Upper lobe of right lung (tissue), 1 donor: ENCODE measurements around the gene PDCD4. TPM values are rescaled to one million over a fixed set of nuclear protein-coding genes. Genes with fewer than 3 reads are reported as not detected.
"Not testable (repeated sequence)": the region's sequence is repeated elsewhere in the genome, so short reads cannot be mapped to it uniquely, and the experiment has no call there.

Source experiments
- ATAC-seq: fragments of 200-7000 bp; cut with Tn5 transposase; one replicate; pipeline ENCODE4 v1.9.1; 2020; ENCODE audit warnings: mild to moderate bottlenecking, moderate library complexity
- DNase-seq: peaks from one replicate; pipeline ENCODE4 v3.0.0-alpha.2; 2020
- H3K27ac ChIP-seq: fragments of 200-600 bp; one replicate; pipeline ENCODE4 v1.8.0; 2022
- H3K27me3 ChIP-seq: fragments of 200-600 bp; one replicate; pipeline ENCODE4 v1.8.0; 2022; ENCODE audit warnings: mild to moderate bottlenecking
- H3K36me3 ChIP-seq: fragments of 200-600 bp; one replicate; pipeline ENCODE4 v1.8.0; 2022
- H3K4me1 ChIP-seq: fragments of 200-600 bp; one replicate; pipeline ENCODE4 v1.8.0; 2022
- H3K4me3 ChIP-seq: fragments of 200-600 bp; one replicate; pipeline ENCODE4 v1.8.0; 2022; ENCODE audit warnings: mild to moderate bottlenecking
- H3K9me3 ChIP-seq: fragments of 200-600 bp; one replicate; pipeline ENCODE4 v1.8.0; 2022
- intact Hi-C: fragments of 100-400 bp; cut with DNase I; formaldehyde crosslinking; loops from one replicate; pipeline ENCODE4 v1.11.0; 2022
- total RNA-seq: library from RNA; stranded (reverse); fragmentation: NEBNext Ultra II Directional; extraction: Animal tissue kit (Norgen Biotek cat#: 25700); gene quantifications from one replicate; pipeline ENCODE4 v1.2.1, GENCODE V29; 2021
- TF ChIP-seq, protein P1 (sequence below): fragments of 200-600 bp; IDR thresholded peaks from one replicate; pipeline ENCODE4 v1.8.0; 2022; ENCODE audit warnings: antibody characterized with exemption
- donor health status: DM: no; HTN: yes; CAD: no; lungs with severe emphysema.

Gene PDCD4
- total RNA-seq, 1 donor from 2014 or later = 48.6 TPM

DNA sequence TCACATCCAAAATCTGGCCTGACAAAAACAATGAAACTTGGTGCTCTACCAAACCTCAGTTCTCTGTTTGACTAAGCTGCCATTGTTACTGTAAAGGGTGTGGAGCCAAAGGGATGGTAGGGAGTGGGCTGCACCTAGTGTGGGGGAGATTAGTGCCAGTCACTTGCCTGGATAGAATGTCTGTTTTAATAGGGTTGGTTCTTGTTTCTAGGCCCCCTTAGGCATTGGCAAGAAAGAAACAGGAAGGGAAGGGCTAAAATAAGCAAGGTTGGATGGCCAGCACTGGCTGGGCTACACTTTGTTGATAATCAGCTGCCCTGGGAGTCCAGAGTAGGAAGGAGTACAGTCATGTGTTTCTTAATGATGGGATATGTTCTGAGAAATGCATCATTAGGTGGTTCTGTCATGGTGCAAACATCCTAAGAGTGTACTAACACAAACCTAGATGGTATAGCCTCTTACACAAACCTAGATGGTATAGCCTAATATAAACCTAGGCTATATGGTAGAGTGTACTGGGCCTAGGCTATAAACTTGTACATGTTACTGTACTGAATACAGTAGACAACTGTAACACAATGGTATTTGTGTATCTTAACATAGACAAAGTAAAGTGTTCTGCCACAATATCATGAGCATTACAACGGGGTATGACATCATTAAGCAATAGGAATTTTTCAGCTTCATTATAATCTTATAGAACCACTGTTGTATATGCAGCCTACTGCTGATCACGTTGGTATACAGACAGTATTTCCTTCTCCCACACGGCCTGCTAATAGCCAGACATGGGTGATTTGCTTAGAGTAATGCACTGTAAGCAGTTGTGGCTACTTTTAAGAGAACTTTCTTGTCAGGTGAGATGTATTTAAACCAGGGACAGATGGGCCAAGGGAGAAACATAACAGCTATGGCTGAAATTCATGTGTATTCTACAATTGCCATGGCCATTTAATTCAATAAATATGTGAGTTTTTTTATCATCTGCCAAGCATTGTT is 31.9 kb downstream of the PDCD4 start:
- no peak overlapping the region for H3K27ac ChIP-seq
- intact Hi-C loops = no loop called here

DNA sequence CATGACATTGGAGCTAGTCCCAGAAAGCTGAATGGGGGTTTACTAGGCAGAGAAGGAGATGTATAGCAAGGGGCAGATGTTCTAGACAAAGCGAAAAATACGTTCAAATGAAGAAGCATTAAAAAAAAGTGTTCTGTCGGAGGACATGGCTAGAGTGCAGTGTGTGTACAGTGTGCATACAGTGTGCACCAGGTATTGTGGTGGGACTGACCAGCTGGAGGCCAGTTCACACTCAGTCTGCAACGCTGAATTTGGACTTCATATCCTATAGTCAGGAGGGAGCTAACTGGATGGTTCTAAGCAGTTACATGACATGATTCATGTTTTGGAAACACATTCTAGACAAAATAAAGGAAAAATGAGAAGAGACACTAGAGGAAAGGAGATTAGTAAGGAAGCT is 38.4 kb downstream of the PDCD4 start:
- intact Hi-C loops = no loop called here
- Histone ChIP-seq H3K4me1 (no peaks in the 10 kb centered on the region), H3K36me3 (peaks cover 4% of the 10 kb centered on the region), H3K27ac (no peak overlapping the region), H3K9me3 (no peaks in the 10 kb centered on the region), H3K27me3 (no peaks in the 10 kb centered on the region), H3K4me3 (no peak overlapping the region)
- TF ChIP-seq, protein P1, sequence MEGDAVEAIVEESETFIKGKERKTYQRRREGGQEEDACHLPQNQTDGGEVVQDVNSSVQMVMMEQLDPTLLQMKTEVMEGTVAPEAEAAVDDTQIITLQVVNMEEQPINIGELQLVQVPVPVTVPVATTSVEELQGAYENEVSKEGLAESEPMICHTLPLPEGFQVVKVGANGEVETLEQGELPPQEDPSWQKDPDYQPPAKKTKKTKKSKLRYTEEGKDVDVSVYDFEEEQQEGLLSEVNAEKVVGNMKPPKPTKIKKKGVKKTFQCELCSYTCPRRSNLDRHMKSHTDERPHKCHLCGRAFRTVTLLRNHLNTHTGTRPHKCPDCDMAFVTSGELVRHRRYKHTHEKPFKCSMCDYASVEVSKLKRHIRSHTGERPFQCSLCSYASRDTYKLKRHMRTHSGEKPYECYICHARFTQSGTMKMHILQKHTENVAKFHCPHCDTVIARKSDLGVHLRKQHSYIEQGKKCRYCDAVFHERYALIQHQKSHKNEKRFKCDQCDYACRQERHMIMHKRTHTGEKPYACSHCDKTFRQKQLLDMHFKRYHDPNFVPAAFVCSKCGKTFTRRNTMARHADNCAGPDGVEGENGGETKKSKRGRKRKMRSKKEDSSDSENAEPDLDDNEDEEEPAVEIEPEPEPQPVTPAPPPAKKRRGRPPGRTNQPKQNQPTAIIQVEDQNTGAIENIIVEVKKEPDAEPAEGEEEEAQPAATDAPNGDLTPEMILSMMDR = no peak
- DNase-seq = no peak
- no peak for ATAC-seq

More for the DNA sequence above, 31.9 kb downstream of the PDCD4 start:
- no peak for DNase-seq
- TF ChIP-seq, protein P1 = no peak
- Histone ChIP-seq H3K9me3 (no peaks in the 10 kb centered on the region), H3K4me3 (no peak overlapping the region), H3K27me3 (no peaks in the 10 kb centered on the region), H3K36me3 (peaks cover 41% of the 10 kb centered on the region), H3K4me1 (no peaks in the 10 kb centered on the region)
- no peak for ATAC-seq

DNA sequence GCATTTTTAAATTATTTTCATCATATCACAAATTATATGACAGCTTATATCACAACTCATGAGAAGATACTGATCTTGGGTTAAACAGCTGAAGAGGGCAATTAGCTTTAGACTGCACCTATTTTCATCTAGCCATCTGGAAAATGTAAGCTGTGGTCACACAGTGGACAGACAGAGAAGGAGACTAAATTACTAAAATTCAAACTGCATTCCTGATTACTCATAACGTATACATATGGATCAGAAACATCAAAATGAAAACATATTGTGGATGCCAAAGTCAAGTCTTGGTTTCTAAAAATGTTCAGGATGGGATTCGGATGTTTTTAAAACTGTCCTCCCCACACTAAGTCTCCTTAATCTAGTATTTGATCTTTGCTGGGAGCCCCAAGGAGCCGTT is 40.6 kb downstream of the PDCD4 start:
- DNase-seq (no peak), ATAC-seq (no peak)
- no peak overlapping the region for H3K27ac ChIP-seq
- H3K4me1 ChIP-seq = no peaks in the 10 kb centered on the region
- H3K36me3 ChIP-seq = peaks cover 4% of the 10 kb centered on the region
- no peaks in the 10 kb centered on the region for H3K27me3 ChIP-seq
- H3K9me3 ChIP-seq = no peaks in the 10 kb centered on the region
- TF ChIP-seq, protein P1 = no peak
- no peak overlapping the region for H3K4me3 ChIP-seq
- intact Hi-C loops = no loop called here

DNA sequence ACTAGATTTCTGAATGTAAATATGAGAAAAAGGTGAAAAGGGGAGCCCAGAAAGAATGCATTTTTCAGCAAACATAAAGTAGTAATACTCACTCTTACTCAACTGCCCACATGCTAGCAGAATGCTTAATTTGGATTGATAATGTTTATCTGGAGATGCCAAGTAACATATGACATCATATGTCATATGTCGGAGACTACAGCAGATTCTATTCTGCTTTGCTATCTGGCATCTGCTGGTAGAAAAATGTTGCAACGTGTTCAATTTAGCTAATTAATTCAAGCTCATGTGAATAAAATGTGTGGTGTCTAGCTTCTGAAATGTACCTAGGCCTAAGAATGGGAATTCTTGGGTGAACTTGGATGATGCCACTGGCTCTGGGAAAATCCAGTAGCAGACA is 42.7 kb downstream of the PDCD4 start:
- Histone ChIP-seq H3K27me3 (no peaks in the 10 kb centered on the region), H3K9me3 (no peaks in the 10 kb centered on the region), H3K27ac (no peak overlapping the region), H3K4me3 (no peak overlapping the region), H3K4me1 (peaks cover 7% of the 10 kb centered on the region), H3K36me3 (peaks cover 4% of the 10 kb centered on the region)
- no peak for DNase-seq
- TF ChIP-seq, protein P1 = no peak
- intact Hi-C loops = no loop called here
- ATAC-seq = no peak

DNA sequence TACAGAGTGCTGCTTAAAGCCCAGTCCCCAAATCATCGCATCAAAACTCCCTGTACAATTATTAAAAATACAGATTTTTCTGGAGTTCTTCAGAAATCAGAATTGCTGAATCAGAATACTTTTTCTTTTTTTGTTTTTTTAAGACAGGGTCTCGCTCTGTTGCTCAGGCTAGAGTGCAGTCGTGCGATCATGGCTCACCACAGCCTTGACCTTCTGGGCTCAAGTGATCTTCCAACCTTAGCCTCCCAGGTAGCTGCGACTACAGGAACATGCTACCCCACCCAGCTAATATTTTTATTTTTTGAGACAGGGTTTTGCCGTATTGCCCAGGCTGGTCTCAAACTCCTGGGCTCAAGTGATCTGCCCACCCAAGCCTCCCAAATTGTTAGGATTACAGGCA is 43.3 kb downstream of the PDCD4 start:
- no peak for DNase-seq
- H3K27me3 ChIP-seq = no peaks in the 10 kb centered on the region
- H3K4me1 ChIP-seq = peaks cover 7% of the 10 kb centered on the region
- TF ChIP-seq, protein P1 = no peak
- peaks cover 4% of the 10 kb centered on the region for H3K36me3 ChIP-seq
- no peak for ATAC-seq
- H3K9me3 ChIP-seq = no peaks in the 10 kb centered on the region
- H3K27ac ChIP-seq = no peak overlapping the region
- intact Hi-C loops = no loop called here
- H3K4me3 ChIP-seq = no peak overlapping the region

DNA sequence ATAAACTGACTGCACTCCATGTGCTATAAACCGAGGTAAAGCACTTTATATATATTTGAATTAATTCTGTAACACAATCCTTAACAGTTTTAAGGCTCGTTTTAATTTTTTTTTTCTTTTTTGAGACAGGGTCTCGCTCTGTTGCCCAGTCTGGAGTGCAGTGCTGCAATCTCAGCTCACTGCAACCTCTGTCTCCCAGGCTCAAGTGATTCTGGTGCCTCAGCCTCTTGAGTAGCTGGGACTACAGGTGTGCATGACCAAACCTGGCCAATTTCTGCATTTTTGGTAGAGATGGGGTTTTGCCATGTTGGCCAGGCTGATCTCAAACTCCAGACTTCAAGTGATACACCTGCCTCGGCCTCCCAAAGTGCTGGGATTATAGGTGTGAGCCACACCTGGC is 43.9 kb downstream of the PDCD4 start:
- H3K27me3 ChIP-seq, intact Hi-C loops, H3K36me3 ChIP-seq, H3K9me3 ChIP-seq, ATAC-seq, H3K27ac ChIP-seq, H3K4me1 ChIP-seq, H3K4me3 ChIP-seq, DNase-seq: not testable (repeated sequence)
